Measurements from ENCODE around the gene STAG1.

- TF ChIP-seq, protein P1, sequence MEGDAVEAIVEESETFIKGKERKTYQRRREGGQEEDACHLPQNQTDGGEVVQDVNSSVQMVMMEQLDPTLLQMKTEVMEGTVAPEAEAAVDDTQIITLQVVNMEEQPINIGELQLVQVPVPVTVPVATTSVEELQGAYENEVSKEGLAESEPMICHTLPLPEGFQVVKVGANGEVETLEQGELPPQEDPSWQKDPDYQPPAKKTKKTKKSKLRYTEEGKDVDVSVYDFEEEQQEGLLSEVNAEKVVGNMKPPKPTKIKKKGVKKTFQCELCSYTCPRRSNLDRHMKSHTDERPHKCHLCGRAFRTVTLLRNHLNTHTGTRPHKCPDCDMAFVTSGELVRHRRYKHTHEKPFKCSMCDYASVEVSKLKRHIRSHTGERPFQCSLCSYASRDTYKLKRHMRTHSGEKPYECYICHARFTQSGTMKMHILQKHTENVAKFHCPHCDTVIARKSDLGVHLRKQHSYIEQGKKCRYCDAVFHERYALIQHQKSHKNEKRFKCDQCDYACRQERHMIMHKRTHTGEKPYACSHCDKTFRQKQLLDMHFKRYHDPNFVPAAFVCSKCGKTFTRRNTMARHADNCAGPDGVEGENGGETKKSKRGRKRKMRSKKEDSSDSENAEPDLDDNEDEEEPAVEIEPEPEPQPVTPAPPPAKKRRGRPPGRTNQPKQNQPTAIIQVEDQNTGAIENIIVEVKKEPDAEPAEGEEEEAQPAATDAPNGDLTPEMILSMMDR (IDR thresholded peaks at IDR 0.05) = no peak
- TF ChIP-seq POLR2AphosphoS5 (IDR thresholded peaks at IDR 0.05; ENCODE audit: insufficient read depth in 1 of 2, low read depth in 1 of 2) = no peak
- no peak for TF ChIP-seq POLR2A (IDR thresholded peaks at IDR 0.05)
Measured at GRCh38 chr3:136432685-136433084, 319.5 kb downstream of the STAG1 start.

Measured in vagina (tissue), 2 donors.